CD14-positive monocyte (primary cell): ENCODE results near the gene STX18. TPM values are rescaled to one million over a fixed set of nuclear protein-coding genes. Genes with fewer than 3 reads are reported as not detected.

Experiments used
- DNase-seq, 3 donors: peaks; one replicate each; pipeline ENCODE4 v3.0.0-alpha.2; 2011 to 2022
- H2AFZ ChIP-seq: 2 replicates; pipeline ENCODE4 v1.6.0; 2012; ENCODE audit warnings: mild to moderate bottlenecking, low read depth, low read length, inconsistent platforms; ENCODE audit not compliant: insufficient read depth, poor library complexity, severe bottlenecking
- H3K27ac ChIP-seq, 2 donors: 1 replicate in 1 of 2; 2 replicates in 1 of 2; pipeline ENCODE4 v1.5.1; 2012 to 2013; ENCODE audit warnings: low read length in 2 of 2, control low read depth in 1 of 2, inconsistent platforms in 1 of 2, low read depth in 1 of 2, mild to moderate bottlenecking in 1 of 2
- H3K27me3 ChIP-seq, 2 donors: one replicate each; pipeline versions ENCODE4 v1.6.0 to v1.6.1; 2011 to 2013; ENCODE audit warnings: low read length in 2 of 2; ENCODE audit not compliant: control insufficient read depth in 2 of 2, insufficient read depth in 2 of 2
- H3K36me3 ChIP-seq, 2 donors: replicated peaks in 1 of 2; 1 replicate in 1 of 2; 2 replicates in 1 of 2; pipeline versions ENCODE4 v1.5.1 to v1.6.1; 2012 to 2013; ENCODE audit warnings: low read length in 2 of 2, control low read depth in 1 of 2, inconsistent platforms in 1 of 2, mild to moderate bottlenecking in 1 of 2; ENCODE audit not compliant: insufficient read depth in 2 of 2, control insufficient read depth in 1 of 2
- H3K4me1 ChIP-seq, 2 donors: 1 replicate in 1 of 2; 2 replicates in 1 of 2; pipeline versions ENCODE4 v1.5.1 to v1.6.1; 2012 to 2013; ENCODE audit warnings: low read length in 2 of 2, control low read depth in 1 of 2, inconsistent platforms in 1 of 2, mild to moderate bottlenecking in 1 of 2, moderate library complexity in 1 of 2; ENCODE audit not compliant: insufficient read depth in 2 of 2, control insufficient read depth in 1 of 2
- H3K4me2 ChIP-seq: replicated peaks from 2 replicates; pipeline ENCODE3; 2012; ENCODE audit warnings: low read length, moderate library complexity, mild to moderate bottlenecking; ENCODE audit not compliant: poor library complexity, severe bottlenecking; ENCODE audit errors: extremely low read depth
- H3K4me3 ChIP-seq, 3 experiments: fragments of 200-600 bp in 1 of 3; sonication (generic) in 1 of 3; replicated peaks in 1 of 3; 1 replicate in 2 of 3; 2 replicates in 1 of 3; pipeline ENCODE4 v1.5.1; 2011 to 2013; ENCODE audit warnings: low read length in 3 of 3, mild to moderate bottlenecking in 3 of 3, control low read depth in 2 of 3, low read depth in 2 of 3, inconsistent platforms in 1 of 3, moderate library complexity in 1 of 3
- H3K79me2 ChIP-seq: 2 replicates; pipeline ENCODE4 v1.6.0; 2012; ENCODE audit warnings: mild to moderate bottlenecking, control low read depth, inconsistent platforms, low read length, moderate library complexity; ENCODE audit not compliant: insufficient read depth
- H3K9ac ChIP-seq: 2 replicates; pipeline ENCODE4 v1.6.0; 2017; ENCODE audit warnings: low read length, mild to moderate bottlenecking; ENCODE audit not compliant: insufficient read depth, poor library complexity, severe bottlenecking
- H3K9me3 ChIP-seq, 2 donors: replicated peaks in 1 of 2; 1 replicate in 1 of 2; 2 replicates in 1 of 2; pipeline versions ENCODE4 v1.5.1 to v1.6.1; 2012 to 2013; ENCODE audit warnings: low read length in 2 of 2, control low read depth in 1 of 2; ENCODE audit not compliant: control insufficient read depth in 1 of 2, insufficient read depth in 1 of 2
- H4K20me1 ChIP-seq: 2 replicates; pipeline ENCODE4 v1.6.0; 2012; ENCODE audit warnings: mild to moderate bottlenecking, low read length, control low read depth, moderate library complexity; ENCODE audit not compliant: insufficient read depth
- H3K27ac Mint-ChIP-seq, 7 donors: one replicate each; pipeline ENCODE4 v1.8.0; 2020; ENCODE audit warnings: mild to moderate bottlenecking in 7 of 7, mixed read lengths in 7 of 7, moderate library complexity in 6 of 7, inconsistent platforms in 2 of 7
- H3K27me3 Mint-ChIP-seq, 3 donors: one replicate each; pipeline ENCODE4 v1.8.0; 2021 to 2022; ENCODE audit warnings: low read depth in 3 of 3, mild to moderate bottlenecking in 3 of 3, mixed read lengths in 3 of 3, moderate library complexity in 3 of 3, inconsistent platforms in 1 of 3
- H3K36me3 Mint-ChIP-seq, 2 donors: one replicate each; pipeline ENCODE4 v1.8.0; 2020; ENCODE audit warnings: mixed read lengths in 2 of 2, inconsistent platforms in 1 of 2, mild to moderate bottlenecking in 1 of 2
- H3K4me1 Mint-ChIP-seq: one replicate; pipeline ENCODE4 v1.8.0; 2020; ENCODE audit warnings: mild to moderate bottlenecking, mixed read lengths
- H3K4me3 Mint-ChIP-seq, 2 donors: one replicate each; pipeline ENCODE4 v1.8.0; 2020; ENCODE audit warnings: mild to moderate bottlenecking in 2 of 2, mixed read lengths in 2 of 2, moderate library complexity in 1 of 2
- H3K9me3 Mint-ChIP-seq, 7 donors: one replicate each; pipeline ENCODE4 v1.8.0; 2020 to 2022; ENCODE audit warnings: mixed read lengths in 7 of 7, mild to moderate bottlenecking in 6 of 7, moderate library complexity in 6 of 7, inconsistent platforms in 2 of 7
- CTCF ChIP-seq: fragments of 200-600 bp; IDR thresholded peaks from one replicate; pipeline ENCODE4 v1.8.0; 2022; ENCODE audit warnings: antibody characterized with exemption, mild to moderate bottlenecking
- WGBS: methylation state at CpG from one replicate; pipeline ENCODE4 v1.1.5; 2013; ENCODE audit warnings: missing lambda C conversion rate; ENCODE audit not compliant: insufficient coverage; 5-methylcytosine and 5-hydroxymethylcytosine counted together
- intact Hi-C, 2 donors: fragments of 100-400 bp; cut with micrococcal nuclease; formaldehyde crosslinking; loops; one replicate each; pipeline versions ENCODE4 v1.15.0 to v1.15.1; 2023
- polyA plus RNA-seq, 3 donors: library from polyadenylated mRNA; depleted of rRNA in 1 of 3; unstranded in 2 of 3; stranded (reverse) in 1 of 3; fragments of 300-500 nt in 2 of 3; fragments of >200 nt in 1 of 3; fragmentation: Illumina TruSeq in 2 of 3; gene quantifications; 1 replicate in 2 of 3; 2 replicates in 1 of 3; pipeline ENCODE4 v1.2.3, GENCODE V29; 2012 to 2021

Gene STX18
- polyA plus RNA-seq, 3 donors: 19.0 to 24.1 (median 19.6) TPM

GRCh38 chr4:4590546-4590945, 48.7 kb upstream of the STX18 start:
- H3K27me3 ChIP-seq: no peaks in the 10 kb centered on the region
- no peaks in the 10 kb centered on the region for H3K4me1 ChIP-seq
- no peaks in the 10 kb centered on the region for H3K27me3 Mint-ChIP-seq
- H3K4me2 ChIP-seq: no peak overlapping the region
- H3K9me3 Mint-ChIP-seq: peaks cover 11 to 19% (median 15%) of the 10 kb centered on the region in 7 donors
- intact Hi-C loops: no loop called here
- no peaks in the 10 kb centered on the region for H3K79me2 ChIP-seq
- no peaks in the 10 kb centered on the region for H3K4me1 Mint-ChIP-seq
- no peaks in the 10 kb centered on the region for H4K20me1 ChIP-seq
- H3K9me3 ChIP-seq: peaks cover 8 to 11% of the 10 kb centered on the region in 2 donors
- DNase-seq: no peak
- H3K27ac Mint-ChIP-seq: no peak overlapping the region
- H3K9ac ChIP-seq: no peak overlapping the region
- H3K36me3 Mint-ChIP-seq: peaks cover 0 to 1% of the 10 kb centered on the region in 2 donors
- H3K36me3 ChIP-seq: no peaks in the 10 kb centered on the region
- no peak overlapping the region for H3K27ac ChIP-seq
- H2AFZ ChIP-seq: no peak overlapping the region
- H3K4me3 Mint-ChIP-seq: no peak overlapping the region
- no peak for TF ChIP-seq CTCF
- H3K4me3 ChIP-seq: no peak overlapping the region
- 71% methylated on average over 2 of the region's 7 CpGs for WGBS

- Histone ChIP-seq H4K20me1 (no peaks in the 10 kb centered on the region), H3K9ac (no peak overlapping the region), H3K9me3 (no peaks in the 10 kb centered on the region), H3K79me2 (no peaks in the 10 kb centered on the region), H3K27ac (no peak overlapping the region), H3K36me3 (no peaks in the 10 kb centered on the region), H3K4me2 (no peak overlapping the region), H3K27me3 (no peaks in the 10 kb centered on the region), H2AFZ (no peak overlapping the region), H3K4me3 (no peak overlapping the region), H3K4me1 (no peaks in the 10 kb centered on the region)
- Mint-ChIP-seq H3K27ac (no peak overlapping the region), H3K36me3 (peaks cover 0 to 1% of the 10 kb centered on the region in 2 donors), H3K9me3 (peaks cover 0 to 4% (median 2%) of the 10 kb centered on the region in 7 donors), H3K4me1 (peaks cover 2% of the 10 kb centered on the region), H3K27me3 (no peaks in the 10 kb centered on the region), H3K4me3 (no peak overlapping the region)
- DNase-seq: no peak
- intact Hi-C loops: no loop called here
- WGBS: 100% methylated on average over 2 of the region's 3 CpGs
- no peak for TF ChIP-seq CTCF
These were observed 43.3 kb upstream of the STX18 start for GRCh38 chr4:4585012-4585670.
